ENCODE results near the gene DVL1. TPM values are rescaled to one million over a fixed set of nuclear protein-coding genes. Genes with fewer than 3 reads are reported as not detected.

DVL1 gene
- total RNA-seq, 4 donors from 2014 or later = 130 to 191 (median 144) TPM

DNA sequence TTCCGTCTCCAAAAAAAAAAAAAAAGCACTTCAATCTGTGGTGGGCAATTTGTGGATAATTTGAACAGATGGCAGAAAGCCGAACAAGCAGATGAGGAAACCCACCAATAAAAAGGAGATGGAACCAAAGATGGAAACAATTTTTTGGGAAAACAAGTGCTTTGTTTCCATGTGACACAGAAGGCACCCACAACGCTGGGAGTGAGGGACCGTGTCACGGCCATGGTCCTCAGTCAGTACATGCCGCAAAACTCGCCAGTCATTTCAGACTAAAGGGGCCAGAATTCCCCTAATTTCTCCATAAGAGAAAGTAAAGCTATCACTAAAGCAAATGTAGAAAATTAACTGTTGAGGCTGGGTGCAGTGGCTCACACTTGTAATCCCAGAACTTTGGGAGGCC is 44.9 kb upstream of the DVL1 start:
- TF ChIP-seq POLR2A (IDR thresholded peaks at IDR 0.05) = no peak
- TF ChIP-seq EP300 (IDR thresholded peaks at IDR 0.05) = no peak
- TF ChIP-seq, protein P1, sequence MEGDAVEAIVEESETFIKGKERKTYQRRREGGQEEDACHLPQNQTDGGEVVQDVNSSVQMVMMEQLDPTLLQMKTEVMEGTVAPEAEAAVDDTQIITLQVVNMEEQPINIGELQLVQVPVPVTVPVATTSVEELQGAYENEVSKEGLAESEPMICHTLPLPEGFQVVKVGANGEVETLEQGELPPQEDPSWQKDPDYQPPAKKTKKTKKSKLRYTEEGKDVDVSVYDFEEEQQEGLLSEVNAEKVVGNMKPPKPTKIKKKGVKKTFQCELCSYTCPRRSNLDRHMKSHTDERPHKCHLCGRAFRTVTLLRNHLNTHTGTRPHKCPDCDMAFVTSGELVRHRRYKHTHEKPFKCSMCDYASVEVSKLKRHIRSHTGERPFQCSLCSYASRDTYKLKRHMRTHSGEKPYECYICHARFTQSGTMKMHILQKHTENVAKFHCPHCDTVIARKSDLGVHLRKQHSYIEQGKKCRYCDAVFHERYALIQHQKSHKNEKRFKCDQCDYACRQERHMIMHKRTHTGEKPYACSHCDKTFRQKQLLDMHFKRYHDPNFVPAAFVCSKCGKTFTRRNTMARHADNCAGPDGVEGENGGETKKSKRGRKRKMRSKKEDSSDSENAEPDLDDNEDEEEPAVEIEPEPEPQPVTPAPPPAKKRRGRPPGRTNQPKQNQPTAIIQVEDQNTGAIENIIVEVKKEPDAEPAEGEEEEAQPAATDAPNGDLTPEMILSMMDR (IDR thresholded peaks at IDR 0.05) = no peak
- H3K9me3 ChIP-seq = no peaks in the 10 kb centered on the region
- H3K27me3 ChIP-seq = no peaks in the 10 kb centered on the region
- peaks cover 0 to 21% (median 8%) of the 10 kb centered on the region in 4 donors for H3K4me1 ChIP-seq
- H3K27ac ChIP-seq = no peak overlapping the region
- no peak overlapping the region for H3K4me3 ChIP-seq
- no peak for DNase-seq (ENCODE audit: low spot score in 2 of 2)
- H3K36me3 ChIP-seq = peaks cover 4 to 92% (median 54%) of the 10 kb centered on the region in 3 donors
- WGBS, 2 donors = 92 to 94% methylated on average over 7 of the region's 7 CpGs

DNA sequence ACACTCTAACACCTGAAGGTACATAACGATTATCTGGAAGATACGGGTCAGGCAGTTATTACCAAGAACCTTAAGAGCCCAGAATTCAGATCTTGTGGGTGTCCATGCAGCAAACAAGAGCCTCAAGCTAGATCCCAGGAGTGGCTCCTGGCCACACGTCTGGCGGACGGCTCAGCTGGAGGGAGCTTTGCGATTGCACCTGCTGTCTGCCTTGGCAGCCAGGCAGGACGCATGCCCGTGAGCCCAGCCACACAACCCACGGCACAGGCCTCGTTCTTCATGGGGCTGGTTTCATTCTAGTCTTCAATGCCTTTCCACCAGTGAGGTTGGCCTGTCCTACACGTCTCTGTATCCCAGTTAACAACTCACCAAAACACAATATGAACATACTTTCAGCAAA is 44.2 kb upstream of the DVL1 start:
- no peak overlapping the region for H3K4me3 ChIP-seq
- TF ChIP-seq POLR2A (IDR thresholded peaks at IDR 0.05) = no peak
- no peaks in the 10 kb centered on the region for H3K27me3 ChIP-seq
- peaks cover 4 to 99% (median 59%) of the 10 kb centered on the region in 3 donors for H3K36me3 ChIP-seq
- H3K27ac ChIP-seq = no peak overlapping the region
- 89 to 90% methylated on average over 9 to 10 of the region's 11 CpGs for WGBS, 2 donors
- no peak for DNase-seq (ENCODE audit: low spot score in 2 of 2)
- H3K9me3 ChIP-seq = no peaks in the 10 kb centered on the region
- peaks cover 0 to 20% (median 8%) of the 10 kb centered on the region in 4 donors for H3K4me1 ChIP-seq

DNA sequence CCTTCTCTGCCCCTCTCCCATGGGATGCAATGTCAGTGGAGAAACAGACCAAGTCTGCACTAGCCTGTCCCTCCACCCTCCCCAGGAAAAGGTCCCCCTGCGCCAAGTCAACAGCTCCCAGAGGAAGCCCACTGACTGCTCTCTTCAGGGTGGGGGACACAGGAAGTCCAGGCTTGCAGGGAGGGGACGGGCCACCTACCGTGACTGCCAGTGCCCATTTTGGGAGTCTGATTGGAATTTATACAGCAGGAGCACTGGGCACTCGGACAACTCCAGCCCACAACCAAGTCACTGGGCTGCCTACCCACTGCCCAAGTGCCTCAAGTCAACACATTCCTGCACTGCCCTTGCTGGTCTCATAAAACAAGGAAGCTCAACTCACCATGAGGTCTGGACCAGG is 43.8 kb upstream of the DVL1 start:
- TF ChIP-seq, protein P1 (IDR thresholded peaks at IDR 0.05) = no peak
- TF ChIP-seq EP300 (IDR thresholded peaks at IDR 0.05) (no peak), POLR2A (IDR thresholded peaks at IDR 0.05) (no peak)
- H3K9me3 ChIP-seq = no peaks in the 10 kb centered on the region
- H3K4me3 ChIP-seq = no peak overlapping the region
- WGBS, 2 donors = 88 to 90% methylated on average over 2 to 4 of the region's 4 CpGs
- peaks cover 4 to 100% (median 63%) of the 10 kb centered on the region in 3 donors for H3K36me3 ChIP-seq
- no peak overlapping the region for H3K27ac ChIP-seq
- peaks cover 0 to 16% (median 4%) of the 10 kb centered on the region in 4 donors for H3K4me1 ChIP-seq
- DNase-seq (ENCODE audit: low spot score in 2 of 2) = no peak
- H3K27me3 ChIP-seq = no peaks in the 10 kb centered on the region

DNA sequence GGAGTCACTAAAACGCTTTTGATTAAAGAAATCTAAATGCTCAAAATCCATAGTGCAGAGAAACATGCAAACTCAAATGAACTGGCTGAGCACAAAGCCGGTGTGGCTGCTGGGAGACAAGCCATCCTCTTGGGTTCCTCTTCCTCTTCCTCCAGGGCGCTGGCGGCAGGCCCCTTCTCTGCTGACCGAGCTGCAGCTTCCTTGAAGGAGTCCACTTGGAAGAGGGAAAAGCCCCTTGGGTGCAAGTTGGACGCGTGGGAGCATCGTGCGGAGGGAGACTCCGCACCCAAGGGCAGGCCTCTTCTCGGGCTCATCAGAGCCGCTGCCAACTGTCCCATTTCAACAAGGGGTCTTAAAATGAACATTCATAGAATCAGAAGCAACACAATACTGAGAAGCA is 42.0 kb upstream of the DVL1 start:
- 79 to 87% methylated on average over 12 of the region's 12 CpGs for WGBS, 2 donors
- no peak for DNase-seq (ENCODE audit: low spot score in 2 of 2)
- no peak overlapping the region for H3K27ac ChIP-seq
- peaks cover 8 to 100% (median 77%) of the 10 kb centered on the region in 3 donors for H3K36me3 ChIP-seq
- no peak overlapping the region for H3K4me3 ChIP-seq
- peaks cover 0 to 4% (median 0%) of the 10 kb centered on the region in 4 donors for H3K4me1 ChIP-seq
- H3K27me3 ChIP-seq = no peaks in the 10 kb centered on the region
- H3K9me3 ChIP-seq = no peaks in the 10 kb centered on the region
- TF ChIP-seq POLR2A (IDR thresholded peaks at IDR 0.05) = no peak
- no peak for TF ChIP-seq EP300 (IDR thresholded peaks at IDR 0.05)
- TF ChIP-seq, protein P1 (IDR thresholded peaks at IDR 0.05) = no peak

DNA sequence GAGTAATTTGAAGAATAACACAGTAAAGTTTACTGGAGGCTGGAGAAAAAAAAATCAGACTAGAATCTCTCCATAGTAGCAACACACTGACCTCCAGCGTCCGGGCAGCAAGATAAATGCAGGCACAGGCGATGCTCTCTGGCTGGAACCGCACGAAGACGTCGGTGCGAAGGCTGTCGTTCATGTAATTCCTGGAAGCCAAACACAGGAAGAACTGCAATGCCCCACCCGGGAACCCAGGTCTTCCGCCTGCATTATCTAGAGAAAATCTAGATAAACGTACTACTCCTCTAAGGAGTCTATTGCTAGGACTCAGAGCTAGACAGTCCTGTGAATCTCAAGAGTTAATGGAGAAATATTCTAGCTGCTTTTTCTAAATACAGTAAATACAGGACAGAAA is 41.5 kb upstream of the DVL1 start:
- TF ChIP-seq, protein P1 (IDR thresholded peaks at IDR 0.05) = no peak
- TF ChIP-seq POLR2A (IDR thresholded peaks at IDR 0.05) (no peak), EP300 (IDR thresholded peaks at IDR 0.05) (no peak)
- DNase-seq (ENCODE audit: low spot score in 2 of 2) = no peak
- 87 to 88% methylated on average over 12 of the region's 12 CpGs for WGBS, 2 donors
- Histone ChIP-seq H3K27me3 (no peaks in the 10 kb centered on the region), H3K36me3 (peaks cover 8 to 100% (median 82%) of the 10 kb centered on the region in 3 donors), H3K4me1 (peaks cover 0 to 3% (median 0%) of the 10 kb centered on the region in 4 donors), H3K27ac (no peak overlapping the region), H3K4me3 (no peak overlapping the region), H3K9me3 (no peaks in the 10 kb centered on the region)

DNA sequence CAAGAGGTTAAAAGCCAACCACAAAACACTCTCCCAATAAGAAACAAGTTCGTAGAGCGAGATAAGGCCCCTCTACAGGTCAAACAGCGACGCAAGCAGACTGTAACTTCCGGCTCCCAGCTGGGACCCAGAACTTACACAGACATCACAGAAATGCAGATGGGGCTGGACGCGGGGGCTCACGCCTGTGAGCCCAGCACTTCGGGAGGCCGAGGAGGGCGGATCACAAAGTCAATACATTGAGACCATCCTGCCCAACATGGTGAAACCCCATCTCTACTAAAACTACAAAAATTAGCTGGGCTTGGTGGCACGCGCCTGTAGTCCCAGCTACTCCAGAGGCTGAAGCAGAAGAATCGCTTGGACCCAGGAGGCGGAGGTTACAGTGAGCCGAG is 38.9 kb upstream of the DVL1 start:
- WGBS, 2 donors = 94 to 97% methylated on average over 16 of the region's 16 CpGs
- no peak for DNase-seq (ENCODE audit: low spot score in 2 of 2)

More for the DNA sequence above, 38.9 kb upstream of the DVL1 start:
- no peak for TF ChIP-seq POLR2A (IDR thresholded peaks at IDR 0.05)
- TF ChIP-seq, protein P1 (IDR thresholded peaks at IDR 0.05) = no peak
- TF ChIP-seq EP300 (IDR thresholded peaks at IDR 0.05) = no peak
- Histone ChIP-seq H3K4me3 (no peak overlapping the region), H3K9me3 (no peaks in the 10 kb centered on the region), H3K27me3 (no peaks in the 10 kb centered on the region), H3K27ac (no peak overlapping the region), H3K36me3 (peaks cover 8 to 99% (median 64%) of the 10 kb centered on the region in 3 donors), H3K4me1 (no peaks in the 10 kb centered on the region)

Data from tibial nerve (tissue), 4 donors.